CD8-positive, alpha-beta memory T cell (primary cell): ENCODE results near the gene SFXN2. TPM values are rescaled to one million over a fixed set of nuclear protein-coding genes. Genes with fewer than 3 reads are reported as not detected.
"Not testable (repeated sequence)": the region's sequence is repeated elsewhere in the genome, so short reads cannot be mapped to it uniquely, and the experiment has no call there.

ENCODE experiments used
- CTCF ChIA-PET: fragments of 350-600 bp; sonication (Branson Sonifier 250); formaldehyde crosslinking; loops from one replicate; lab custom pipeline; 2021; ENCODE audit warnings: antibody characterized with exemption; lab: Charles Lee
- POLR2A ChIA-PET: fragments of 350-600 bp; sonication (Branson Sonifier 250); formaldehyde crosslinking; loops from one replicate; lab custom pipeline; 2021; ENCODE audit warnings: antibody characterized with exemption; lab: Charles Lee
- DNase-seq, 5 donors: peaks; one replicate each; pipeline versions ENCODE4 v3.0.0 to v3.0.0-alpha.2; 2020 to 2022; ENCODE audit warnings: mixed read lengths in 1 of 5
- H3K27ac ChIP-seq: one replicate; pipeline ENCODE4 v1.7.0; 2013; ENCODE audit warnings: low read depth, mild to moderate bottlenecking, low read length, moderate library complexity
- H3K27me3 ChIP-seq: 2 replicates; pipeline ENCODE4 v1.7.0; 2013; ENCODE audit warnings: low read length, mild to moderate bottlenecking; ENCODE audit not compliant: insufficient read depth, poor library complexity, severe bottlenecking
- H3K36me3 ChIP-seq: 2 replicates; pipeline ENCODE4 v1.7.0; 2013; ENCODE audit warnings: mild to moderate bottlenecking, low read length, moderate library complexity; ENCODE audit not compliant: insufficient read depth
- H3K4me1 ChIP-seq: 2 replicates; pipeline ENCODE4 v1.7.0; 2013; ENCODE audit warnings: mild to moderate bottlenecking, low read length, moderate library complexity; ENCODE audit not compliant: insufficient read depth
- H3K4me3 ChIP-seq: 2 replicates; pipeline ENCODE4 v1.7.0; 2013; ENCODE audit warnings: mild to moderate bottlenecking, low read length
- H3K9me3 ChIP-seq: 2 replicates; pipeline ENCODE4 v1.7.0; 2013; ENCODE audit warnings: mild to moderate bottlenecking, low read length
- H3K27ac Mint-ChIP-seq, 8 donors: one replicate each; pipeline ENCODE4 v1.8.0; 2020 to 2021; ENCODE audit warnings: mixed read lengths in 8 of 8, mild to moderate bottlenecking in 6 of 8, inconsistent platforms in 3 of 8, moderate library complexity in 3 of 8
- H3K27me3 Mint-ChIP-seq, 2 donors: one replicate each; pipeline ENCODE4 v1.8.0; 2020 to 2021; ENCODE audit warnings: mixed read lengths in 2 of 2, mild to moderate bottlenecking in 1 of 2, moderate library complexity in 1 of 2
- H3K36me3 Mint-ChIP-seq, 3 donors: one replicate each; pipeline ENCODE4 v1.8.0; 2020 to 2021; ENCODE audit warnings: mixed read lengths in 3 of 3, inconsistent platforms in 1 of 3, mild to moderate bottlenecking in 1 of 3
- H3K4me1 Mint-ChIP-seq, 3 donors: one replicate each; pipeline ENCODE4 v1.8.0; 2020 to 2021; ENCODE audit warnings: mixed read lengths in 3 of 3, inconsistent platforms in 1 of 3, mild to moderate bottlenecking in 1 of 3
- H3K4me3 Mint-ChIP-seq, 7 donors: one replicate each; pipeline ENCODE4 v1.8.0; 2020 to 2021; ENCODE audit warnings: mixed read lengths in 7 of 7, mild to moderate bottlenecking in 6 of 7, moderate library complexity in 4 of 7, inconsistent platforms in 2 of 7
- H3K9me3 Mint-ChIP-seq, 5 donors: one replicate each; pipeline ENCODE4 v1.8.0; 2020 to 2022; ENCODE audit warnings: mixed read lengths in 5 of 5, mild to moderate bottlenecking in 3 of 5, moderate library complexity in 2 of 5, inconsistent platforms in 1 of 5
- polyA plus RNA-seq: library from polyadenylated mRNA; unstranded; fragments of 300-500 nt; fragmentation: Illumina TruSeq; gene quantifications from one replicate; pipeline ENCODE4 v1.2.3, GENCODE V29; 2021
- total RNA-seq, 2 experiments: library from RNA; stranded (reverse); gene quantifications; one replicate each; pipeline ENCODE4 v1.2.3, GENCODE V29; 2021

The SFXN2 gene
- total and polyA plus RNA-seq, 3 experiments from 2014 or later, result 10.1 to 30.6 (median 27.6) TPM

DNA sequence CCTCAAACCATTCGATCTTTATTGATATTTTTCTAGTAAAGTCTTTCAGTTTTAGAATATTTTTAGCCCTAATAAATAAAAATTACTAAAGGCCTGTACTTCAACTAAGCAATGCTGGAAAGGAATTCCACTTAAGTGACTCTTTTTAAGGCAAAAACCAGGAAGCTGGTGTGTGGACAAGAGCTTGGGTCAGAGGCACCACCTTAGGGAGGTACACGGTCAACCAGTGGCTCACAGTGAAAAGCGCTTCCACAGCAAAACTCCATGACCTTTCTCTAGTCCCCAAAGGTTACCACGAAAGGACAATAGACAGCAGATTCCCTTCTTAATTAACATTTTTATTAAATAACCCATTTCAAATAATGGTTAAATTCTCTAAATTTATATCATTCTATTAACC lies 31.5 kb upstream of the SFXN2 start:
- H3K4me1 Mint-ChIP-seq, result peaks cover 2 to 14% (median 11%) of the 10 kb centered on the region in 3 donors
- H3K4me1 ChIP-seq, result peaks cover 11% of the 10 kb centered on the region
- no peaks in the 10 kb centered on the region for H3K9me3 Mint-ChIP-seq
- no peak overlapping the region for H3K27ac ChIP-seq
- POLR2A ChIA-PET, result no interaction called here
- no peaks in the 10 kb centered on the region for H3K9me3 ChIP-seq
- no peak overlapping the region for H3K4me3 ChIP-seq
- no peak overlapping the region for H3K4me3 Mint-ChIP-seq
- no peak overlapping the region for H3K27ac Mint-ChIP-seq
- peaks cover 0 to 25% (median 4%) of the 10 kb centered on the region in 3 donors for H3K36me3 Mint-ChIP-seq
- no peak for DNase-seq
- no peaks in the 10 kb centered on the region for H3K36me3 ChIP-seq
- CTCF ChIA-PET, result no interaction called here
- H3K27me3 Mint-ChIP-seq, result no peaks in the 10 kb centered on the region
- no peaks in the 10 kb centered on the region for H3K27me3 ChIP-seq

DNA sequence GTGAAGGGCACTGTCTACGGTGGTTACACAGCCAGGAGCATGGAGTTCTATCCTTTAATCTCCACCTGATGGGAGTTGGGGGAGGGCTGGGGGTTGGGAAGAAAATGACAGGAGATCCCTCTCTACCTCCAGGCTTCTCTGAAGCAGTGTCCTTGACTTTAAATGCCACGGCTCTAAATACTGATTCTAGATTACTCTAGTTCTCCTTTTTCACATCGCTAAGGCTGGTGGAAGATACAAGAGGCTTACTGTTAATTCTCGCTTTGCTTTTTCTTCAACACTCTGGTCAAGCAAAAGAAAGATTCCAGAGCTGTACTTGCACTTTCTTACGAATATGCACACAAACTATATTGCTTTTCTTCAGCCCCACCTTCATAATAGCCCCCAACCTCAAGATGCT lies 30.7 kb upstream of the SFXN2 start:
- Histone ChIP-seq H3K27me3 (no peaks in the 10 kb centered on the region), H3K4me3 (no peak overlapping the region), H3K36me3 (no peaks in the 10 kb centered on the region), H3K4me1 (peaks cover 11% of the 10 kb centered on the region), H3K9me3 (no peaks in the 10 kb centered on the region), H3K27ac (no peak overlapping the region)
- peaks cover 0 to 26% (median 4%) of the 10 kb centered on the region in 3 donors for H3K36me3 Mint-ChIP-seq
- H3K4me3 Mint-ChIP-seq, result no peak overlapping the region
- H3K4me1 Mint-ChIP-seq, result peaks cover 2 to 11% (median 11%) of the 10 kb centered on the region in 3 donors
- CTCF ChIA-PET, result no interaction called here
- POLR2A ChIA-PET, result no interaction called here
- no peak for DNase-seq
- no peaks in the 10 kb centered on the region for H3K9me3 Mint-ChIP-seq
- peak overlapping the region in 4 of 8 donors; percentile 23 to 54 (median 38) for H3K27ac Mint-ChIP-seq
- no peaks in the 10 kb centered on the region for H3K27me3 Mint-ChIP-seq

DNA sequence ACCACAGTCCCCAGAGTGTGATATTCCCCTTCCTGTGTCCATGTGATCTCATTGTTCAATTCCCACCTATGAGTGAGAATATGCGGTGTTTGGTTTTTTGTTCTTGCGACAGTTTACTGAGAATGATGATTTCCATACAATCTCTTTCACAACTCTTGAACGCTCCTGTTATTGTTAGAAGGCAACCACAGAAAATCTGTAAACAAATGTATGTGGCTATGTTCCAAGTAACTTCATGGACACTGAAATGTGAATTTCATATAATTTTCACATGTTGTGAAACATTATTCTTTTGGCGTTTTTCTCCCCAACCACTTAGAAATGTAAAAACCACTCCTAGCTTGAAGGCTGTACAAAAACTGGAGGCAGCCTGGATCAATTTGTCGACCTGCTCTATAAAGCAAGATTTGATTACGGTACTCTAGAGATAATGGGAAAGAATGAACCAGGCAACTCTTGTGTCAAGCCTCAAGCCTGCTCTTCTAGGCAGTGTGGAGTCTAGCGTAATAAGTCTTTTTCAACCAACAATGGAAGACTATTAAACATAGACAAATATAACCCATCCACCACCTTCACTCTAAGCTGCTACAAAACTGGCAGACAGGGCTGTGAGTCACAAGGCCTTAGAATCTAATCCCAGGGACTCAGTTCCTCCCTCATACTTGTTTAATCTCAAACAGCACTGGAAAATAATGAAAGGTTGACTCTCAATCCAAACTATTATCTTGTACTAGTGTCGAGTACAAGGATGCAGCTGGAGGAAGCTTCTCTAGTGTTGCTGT lies 23.0 kb upstream of the SFXN2 start:
- POLR2A ChIA-PET, result no interaction called here
- peaks cover 0 to 32% (median 5%) of the 10 kb centered on the region in 3 donors for H3K36me3 Mint-ChIP-seq
- no peaks in the 10 kb centered on the region for H3K9me3 Mint-ChIP-seq
- H3K36me3 ChIP-seq, result no peaks in the 10 kb centered on the region
- CTCF ChIA-PET, result no interaction called here
- no peak overlapping the region for H3K4me3 ChIP-seq
- H3K4me1 ChIP-seq, result no peaks in the 10 kb centered on the region
- no peak overlapping the region for H3K4me3 Mint-ChIP-seq
- no peak for DNase-seq
- no peaks in the 10 kb centered on the region for H3K4me1 Mint-ChIP-seq
- H3K27ac ChIP-seq, result no peak overlapping the region
- H3K9me3 ChIP-seq, result no peaks in the 10 kb centered on the region
- peak overlapping the region in 1 of 8 donors; percentile 3 for H3K27ac Mint-ChIP-seq
- no peaks in the 10 kb centered on the region for H3K27me3 ChIP-seq
- no peaks in the 10 kb centered on the region for H3K27me3 Mint-ChIP-seq

DNA sequence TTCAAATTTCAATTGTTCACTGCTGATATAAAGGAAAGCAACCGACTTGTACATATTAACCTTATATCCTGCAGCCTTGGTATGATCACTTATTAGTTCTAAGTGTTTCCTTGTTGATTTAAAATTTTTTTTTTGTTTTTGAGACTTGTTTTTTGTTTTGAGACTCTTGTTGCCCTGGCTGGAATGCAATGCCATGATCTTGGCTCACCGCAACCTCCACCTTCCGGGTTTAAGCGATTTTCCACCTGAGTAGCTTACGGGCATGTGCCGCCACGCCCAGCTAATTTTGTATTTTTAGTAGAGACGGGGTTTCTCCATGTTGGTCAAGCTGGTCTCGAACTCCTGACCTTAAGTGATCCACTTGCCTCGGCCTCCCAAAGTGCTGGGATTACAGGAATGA lies 19.0 kb upstream of the SFXN2 start:
- CTCF ChIA-PET, H3K4me1 Mint-ChIP-seq, H3K4me3 Mint-ChIP-seq, H3K27me3 ChIP-seq, H3K27ac Mint-ChIP-seq, H3K9me3 ChIP-seq, DNase-seq, H3K27me3 Mint-ChIP-seq, H3K27ac ChIP-seq, POLR2A ChIA-PET, H3K36me3 ChIP-seq, H3K4me1 ChIP-seq, H3K4me3 ChIP-seq, H3K9me3 Mint-ChIP-seq: not testable (repeated sequence)
- peaks cover 8 to 56% (median 21%) of the 10 kb centered on the region in 3 donors for H3K36me3 Mint-ChIP-seq

DNA sequence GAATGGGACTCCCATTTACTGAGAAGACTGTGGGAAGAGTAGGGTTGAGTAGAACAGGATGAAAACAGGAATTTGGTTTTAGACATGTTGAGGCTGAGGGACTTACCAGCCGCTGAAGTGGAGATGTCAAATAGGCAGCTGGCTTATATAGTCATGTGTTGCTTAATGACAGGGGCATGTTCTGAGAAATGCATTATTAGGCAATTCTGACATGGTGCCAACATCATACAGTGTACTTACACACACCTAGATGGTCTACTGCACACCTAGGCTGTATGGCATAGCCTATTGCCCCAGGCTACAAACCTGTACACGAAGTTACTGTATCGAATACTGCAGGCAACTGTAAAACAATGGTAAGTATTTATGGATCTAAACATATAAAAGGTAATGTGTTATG lies 17.7 kb upstream of the SFXN2 start:
- Histone ChIP-seq H3K36me3 (no peaks in the 10 kb centered on the region), H3K27ac (no peak overlapping the region), H3K4me3 (no peak overlapping the region), H3K27me3 (no peaks in the 10 kb centered on the region), H3K4me1 (no peaks in the 10 kb centered on the region), H3K9me3 (no peaks in the 10 kb centered on the region)
- Mint-ChIP-seq H3K27ac (no peak overlapping the region), H3K4me1 (no peaks in the 10 kb centered on the region), H3K27me3 (no peaks in the 10 kb centered on the region), H3K4me3 (no peak overlapping the region), H3K9me3 (no peaks in the 10 kb centered on the region), H3K36me3 (peaks cover 8 to 58% (median 21%) of the 10 kb centered on the region in 3 donors)
- no peak for DNase-seq
- ChIA-PET CTCF (no interaction called here), POLR2A (interaction anchor here (0.6 kb wide), 1 partner anchor 18 kb away, joined by 3 read pairs; no protein-coding TSS in a partner anchor)

DNA sequence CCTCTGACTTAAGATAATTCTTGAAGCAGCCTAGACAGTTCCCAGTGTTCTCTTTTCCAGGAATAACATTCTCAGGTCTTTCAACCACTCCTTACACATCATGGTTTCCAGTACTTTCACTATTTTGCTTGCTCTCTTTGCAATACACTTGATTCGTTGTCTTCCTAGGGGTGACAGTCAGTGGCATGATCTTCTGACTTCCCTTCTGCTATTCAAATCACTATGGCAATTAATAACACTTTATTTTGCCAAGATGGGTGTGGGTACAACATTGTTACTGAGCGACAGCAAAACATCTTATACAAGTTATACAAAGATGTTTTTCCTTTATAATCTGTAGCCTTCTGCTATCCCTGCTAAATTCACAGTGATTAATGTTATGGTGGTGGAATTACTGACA lies 15.5 kb upstream of the SFXN2 start:
- ChIA-PET POLR2A (interaction anchor here (0.6 kb wide), 1 partner anchor 219 kb away, joined by 3 read pairs; the partner anchor contains the start of gene CNNM2), CTCF (no interaction called here)
- Mint-ChIP-seq H3K36me3 (peaks cover 8 to 54% (median 21%) of the 10 kb centered on the region in 3 donors), H3K4me1 (no peaks in the 10 kb centered on the region), H3K4me3 (no peak overlapping the region), H3K27ac (no peak overlapping the region), H3K27me3 (no peaks in the 10 kb centered on the region), H3K9me3 (no peaks in the 10 kb centered on the region)
- no peaks in the 10 kb centered on the region for H3K27me3 ChIP-seq
- no peaks in the 10 kb centered on the region for H3K36me3 ChIP-seq
- no peaks in the 10 kb centered on the region for H3K9me3 ChIP-seq
- no peak for DNase-seq
- no peaks in the 10 kb centered on the region for H3K4me1 ChIP-seq
- H3K4me3 ChIP-seq, result no peak overlapping the region
- no peak overlapping the region for H3K27ac ChIP-seq

DNA sequence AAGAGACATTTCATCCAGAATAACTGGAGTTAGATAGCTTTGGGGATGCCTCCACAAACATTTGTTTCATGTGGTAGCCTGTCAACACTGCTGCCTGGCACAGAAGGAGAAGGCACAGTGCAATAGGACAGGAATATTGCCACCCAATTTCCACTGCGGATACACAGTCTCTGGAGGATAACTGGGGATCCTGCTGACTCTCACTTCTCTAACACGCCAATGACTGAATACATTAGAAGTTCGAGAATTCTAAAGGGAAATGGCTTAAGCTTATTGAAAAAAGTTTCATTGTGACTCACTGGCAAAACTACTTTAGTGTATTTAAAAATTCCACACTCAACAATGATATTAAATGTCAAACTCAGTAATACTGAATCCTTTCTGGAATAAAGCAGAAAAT lies 13.2 kb upstream of the SFXN2 start:
- Mint-ChIP-seq H3K27me3 (no peaks in the 10 kb centered on the region), H3K4me3 (no peak overlapping the region), H3K9me3 (no peaks in the 10 kb centered on the region), H3K4me1 (peaks cover 10 to 11% (median 11%) of the 10 kb centered on the region in 3 donors), H3K27ac (no peak overlapping the region), H3K36me3 (peaks cover 8 to 49% (median 20%) of the 10 kb centered on the region in 3 donors)
- DNase-seq, result no peak
- Histone ChIP-seq H3K27me3 (no peaks in the 10 kb centered on the region), H3K9me3 (no peaks in the 10 kb centered on the region), H3K4me3 (no peak overlapping the region), H3K4me1 (no peaks in the 10 kb centered on the region), H3K36me3 (no peaks in the 10 kb centered on the region), H3K27ac (no peak overlapping the region)
- CTCF ChIA-PET, result interaction anchor here (1.6 kb wide), 1 partner anchor 13 kb away, joined by 4 read pairs; the partner anchor contains the start of genes ARL3 and SFXN2
- POLR2A ChIA-PET, result interaction anchor here (0.7 kb wide), 1 partner anchor 29 kb away, joined by 6 read pairs; no protein-coding TSS in a partner anchor

DNA sequence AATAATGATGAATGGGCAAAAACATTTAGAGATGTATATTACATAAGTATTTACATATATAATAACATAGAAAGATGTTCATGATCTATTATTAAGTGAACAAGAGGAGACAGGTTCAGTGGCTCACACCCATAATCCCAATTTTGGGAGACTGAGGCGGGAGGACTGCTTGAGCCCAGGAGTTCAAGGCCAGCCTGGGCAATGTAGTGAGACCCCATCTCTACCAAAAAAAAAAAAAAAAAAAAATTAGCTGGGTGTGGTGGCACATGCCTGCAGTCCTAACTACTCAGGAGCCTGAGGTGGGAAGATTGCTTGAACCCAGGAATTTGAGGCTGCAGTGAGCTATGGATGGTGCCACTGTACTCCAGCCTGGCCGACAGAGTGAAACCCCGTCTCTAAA lies 12.6 kb upstream of the SFXN2 start:
- Histone ChIP-seq H3K27me3 (no peaks in the 10 kb centered on the region), H3K27ac (no peak overlapping the region), H3K4me1 (no peaks in the 10 kb centered on the region), H3K4me3 (no peak overlapping the region), H3K9me3 (no peaks in the 10 kb centered on the region), H3K36me3 (no peaks in the 10 kb centered on the region)
- no peak for DNase-seq
- H3K36me3 Mint-ChIP-seq, result peaks cover 8 to 45% (median 18%) of the 10 kb centered on the region in 3 donors
- no peaks in the 10 kb centered on the region for H3K27me3 Mint-ChIP-seq
- peaks cover 11 to 13% (median 13%) of the 10 kb centered on the region in 3 donors for H3K4me1 Mint-ChIP-seq
- H3K27ac Mint-ChIP-seq, result no peak overlapping the region
- ChIA-PET CTCF (interaction anchor here (1.6 kb wide), 1 partner anchor 12 kb away, joined by 4 read pairs; the partner anchor contains the start of genes ARL3 and SFXN2), POLR2A (no interaction called here)
- H3K9me3 Mint-ChIP-seq, result no peaks in the 10 kb centered on the region
- H3K4me3 Mint-ChIP-seq, result no peak overlapping the region
